ENCODE data around the gene CASZ1.

GRCh38 chr1:10834770-10835412 lies 38.4 kb upstream of the CASZ1 start:
- TF ChIP-seq CTCF (IDR thresholded peaks at IDR 0.05; ENCODE audit: borderline replicate concordance, extremely low read depth, low read length, poor library complexity, severe bottlenecking) (no peak), EZH2 (IDR thresholded peaks at IDR 0.05; ENCODE audit: borderline replicate concordance, low read depth, low read length, severe bottlenecking) (no peak)

Data from DND-41 (cell line).